Ectodermal cell (in vitro differentiated cells): ENCODE results near the gene QPCT.
"Not testable (repeated sequence)": the region's sequence is repeated elsewhere in the genome, so short reads cannot be mapped to it uniquely, and the experiment has no call there.

Experiments
- H3K27ac ChIP-seq: 2 replicates; pipeline ENCODE4 v1.7.0; 2013; ENCODE audit warnings: mild to moderate bottlenecking, low read depth, low read length; ENCODE audit not compliant: insufficient read depth, poor library complexity, severe bottlenecking
- H3K27me3 ChIP-seq: 2 replicates; pipeline ENCODE4 v1.7.0; 2013; ENCODE audit warnings: mild to moderate bottlenecking, low read length; ENCODE audit not compliant: insufficient read depth, control insufficient read depth, poor library complexity, severe bottlenecking
- H3K36me3 ChIP-seq: one replicate; pipeline ENCODE4 v1.7.0; 2013; ENCODE audit warnings: low read length; ENCODE audit not compliant: control insufficient read depth, insufficient read depth
- H3K4me1 ChIP-seq: one replicate; pipeline ENCODE4 v1.7.0; 2013; ENCODE audit warnings: low read length; ENCODE audit not compliant: control insufficient read depth, insufficient read depth
- H3K4me3 ChIP-seq: 2 replicates; pipeline ENCODE4 v1.7.0; 2013; ENCODE audit warnings: low read depth, low read length, control low read depth; ENCODE audit not compliant: insufficient read depth
- H3K9me3 ChIP-seq: 2 replicates; pipeline ENCODE4 v1.7.0; 2013; ENCODE audit warnings: mild to moderate bottlenecking, low read length, moderate library complexity; ENCODE audit not compliant: control insufficient read depth
- WGBS, 2 experiments: methylation state at CpG; one replicate each; pipeline ENCODE4 v1.1.7; 2013; ENCODE audit warnings: missing lambda C conversion rate in 2 of 2; 5-methylcytosine and 5-hydroxymethylcytosine counted together

QPCT gene

GRCh38 chr2:37402636-37403035 is 58.2 kb downstream of the QPCT start:
- no peaks in the 10 kb centered on the region for H3K9me3 ChIP-seq
- no peak overlapping the region for H3K27ac ChIP-seq
- H3K4me3 ChIP-seq = no peak overlapping the region
- no peaks in the 10 kb centered on the region for H3K36me3 ChIP-seq
- 91 to 93% methylated on average over 6 of the region's 6 CpGs for WGBS, 2 experiments
- no peaks in the 10 kb centered on the region for H3K4me1 ChIP-seq
- H3K27me3 ChIP-seq = no peaks in the 10 kb centered on the region

GRCh38 chr2:37405781-37406180 is 61.4 kb downstream of the QPCT start:
- Histone ChIP-seq H3K27me3 (no peaks in the 10 kb centered on the region), H3K9me3 (no peaks in the 10 kb centered on the region), H3K4me3 (no peak overlapping the region), H3K4me1 (no peaks in the 10 kb centered on the region), H3K36me3 (no peaks in the 10 kb centered on the region), H3K27ac (no peak overlapping the region)
- 88 to 100% methylated on average over 2 of the region's 2 CpGs for WGBS, 2 experiments

- no peak overlapping the region for H3K27ac ChIP-seq
- no peaks in the 10 kb centered on the region for H3K9me3 ChIP-seq
- H3K36me3 ChIP-seq = no peaks in the 10 kb centered on the region
- H3K27me3 ChIP-seq = no peaks in the 10 kb centered on the region
- WGBS, 2 experiments = 76 to 81% methylated on average over 6 of the region's 6 CpGs
- no peak overlapping the region for H3K4me3 ChIP-seq
- H3K4me1 ChIP-seq = no peaks in the 10 kb centered on the region
These were observed 67.8 kb downstream of the QPCT start for GRCh38 chr2:37412231-37412630.

GRCh38 chr2:37413911-37414469 is 69.6 kb downstream of the QPCT start:
- not testable (repeated sequence) for H3K4me3 ChIP-seq, H3K36me3 ChIP-seq, H3K27ac ChIP-seq, H3K4me1 ChIP-seq, H3K27me3 ChIP-seq, H3K9me3 ChIP-seq
- 89 to 93% methylated on average over 4 of the region's 4 CpGs for WGBS, 2 experiments

- Histone ChIP-seq H3K27me3 (no peaks in the 10 kb centered on the region), H3K9me3 (no peaks in the 10 kb centered on the region), H3K27ac (no peak overlapping the region), H3K36me3 (no peaks in the 10 kb centered on the region), H3K4me1 (no peaks in the 10 kb centered on the region), H3K4me3 (no peak overlapping the region)
- 53 to 55% methylated on average over 8 of the region's 8 CpGs for WGBS, 2 experiments
These were observed 70.1 kb downstream of the QPCT start for GRCh38 chr2:37414470-37414949.

GRCh38 chr2:37415128-37415820 is 70.8 kb downstream of the QPCT start:
- no peak overlapping the region for H3K4me3 ChIP-seq
- no peaks in the 10 kb centered on the region for H3K4me1 ChIP-seq
- WGBS, 2 experiments = 95% methylated on average over 7 of the region's 7 CpGs
- no peaks in the 10 kb centered on the region for H3K36me3 ChIP-seq
- no peaks in the 10 kb centered on the region for H3K27me3 ChIP-seq
- H3K27ac ChIP-seq = no peak overlapping the region
- no peaks in the 10 kb centered on the region for H3K9me3 ChIP-seq

- no peaks in the 10 kb centered on the region for H3K4me1 ChIP-seq
- H3K4me3 ChIP-seq = no peak overlapping the region
- no peaks in the 10 kb centered on the region for H3K36me3 ChIP-seq
- H3K9me3 ChIP-seq = no peaks in the 10 kb centered on the region
- 91 to 92% methylated on average over 4 of the region's 4 CpGs for WGBS, 2 experiments
- H3K27me3 ChIP-seq = no peaks in the 10 kb centered on the region
- H3K27ac ChIP-seq = no peak overlapping the region
These were observed 72.9 kb downstream of the QPCT start for GRCh38 chr2:37417321-37417720.

GRCh38 chr2:37418956-37419355 is 74.5 kb downstream of the QPCT start:
- Histone ChIP-seq H3K9me3 (no peaks in the 10 kb centered on the region), H3K27ac (no peak overlapping the region), H3K27me3 (no peaks in the 10 kb centered on the region), H3K4me1 (no peaks in the 10 kb centered on the region), H3K36me3 (no peaks in the 10 kb centered on the region), H3K4me3 (no peak overlapping the region)
- WGBS, 2 experiments = 95% methylated on average over 5 to 6 of the region's 6 CpGs

- no peaks in the 10 kb centered on the region for H3K36me3 ChIP-seq
- H3K9me3 ChIP-seq = no peaks in the 10 kb centered on the region
- no peaks in the 10 kb centered on the region for H3K4me1 ChIP-seq
- WGBS, 2 experiments = 89 to 91% methylated on average over 6 of the region's 6 CpGs
- no peak overlapping the region for H3K4me3 ChIP-seq
- H3K27ac ChIP-seq = no peak overlapping the region
- H3K27me3 ChIP-seq = no peaks in the 10 kb centered on the region
These were observed 77.3 kb downstream of the QPCT start for GRCh38 chr2:37421686-37422085.

- no peak overlapping the region for H3K4me3 ChIP-seq
- H3K27ac ChIP-seq = no peak overlapping the region
- no peaks in the 10 kb centered on the region for H3K36me3 ChIP-seq
- no peaks in the 10 kb centered on the region for H3K9me3 ChIP-seq
- 77 to 82% methylated on average over 4 of the region's 4 CpGs for WGBS, 2 experiments
- H3K4me1 ChIP-seq = no peaks in the 10 kb centered on the region
- no peaks in the 10 kb centered on the region for H3K27me3 ChIP-seq
These were observed 78.4 kb downstream of the QPCT start for GRCh38 chr2:37422816-37423215.
